WTC11 (cell line): Measurements from ENCODE around the gene CHKA. TPM values are rescaled to one million over a fixed set of nuclear protein-coding genes. Genes with fewer than 3 reads are reported as not detected.

ENCODE experiments used
- ATAC-seq: fragments of 200-7000 bp; cut with Tn5 transposase; 2 replicates; pipeline ENCODE4 v1.10.0; 2021; ENCODE audit warnings: mild to moderate bottlenecking, moderate library complexity
- CTCF ChIA-PET: fragments of 300-600 bp; sonication (Branson Sonifier 250); formaldehyde crosslinking; loops from one replicate; lab custom pipeline; 2021; ENCODE audit warnings: antibody characterized with exemption; lab: Charles Lee
- POLR2A ChIA-PET: fragments of 350-600 bp; sonication (Branson Sonifier 250); formaldehyde crosslinking; loops from one replicate; lab custom pipeline; 2021; ENCODE audit warnings: antibody characterized with exemption; lab: Charles Lee
- DNase-seq: peaks from one replicate; pipeline ENCODE4 v3.0.0; 2021; ENCODE audit warnings: low spot score
- H3K27ac Mint-ChIP-seq: 2 replicates; pipeline ENCODE4 v1.8.0; 2021; ENCODE audit warnings: mixed read lengths
- H3K27me3 Mint-ChIP-seq: 2 replicates; pipeline ENCODE4 v1.8.0; 2021; ENCODE audit warnings: low read depth, mild to moderate bottlenecking, moderate library complexity, mixed read lengths
- H3K36me3 Mint-ChIP-seq: 2 replicates; pipeline ENCODE4 v1.8.0; 2021; ENCODE audit warnings: mixed read lengths
- H3K4me1 Mint-ChIP-seq: 2 replicates; pipeline ENCODE4 v1.8.0; 2022; ENCODE audit warnings: mixed read lengths
- H3K4me3 Mint-ChIP-seq: 2 replicates; pipeline ENCODE4 v1.8.0; 2021; ENCODE audit warnings: mild to moderate bottlenecking, moderate library complexity, mixed read lengths
- H3K9me3 Mint-ChIP-seq: 2 replicates; pipeline ENCODE4 v1.8.0; 2021; ENCODE audit warnings: mixed read lengths
- FOXP4 ChIP-seq: sonication (generic); formaldehyde crosslinking; IDR thresholded peaks from 2 replicates; pipeline ENCODE4 v1.8.0; 2022; ENCODE audit warnings: mild to moderate bottlenecking, missing genetic modification reagents
- GTF2I ChIP-seq: fragments of 250-450 bp; sonication (Bioruptor Pico); conservative IDR thresholded peaks from 2 replicates; pipeline ENCODE4 v1.4.0; 2021; ENCODE audit warnings: mild to moderate bottlenecking
- MLX ChIP-seq: sonication (generic); formaldehyde crosslinking; IDR thresholded peaks from 2 replicates; pipeline ENCODE4 v1.8.1; 2023; ENCODE audit warnings: mild to moderate bottlenecking, missing genetic modification reagents, moderate library complexity
- ZNF219 ChIP-seq: sonication (generic); formaldehyde crosslinking; IDR thresholded peaks from 2 replicates; pipeline ENCODE4 v1.8.0; 2023; ENCODE audit warnings: missing genetic modification reagents, mild to moderate bottlenecking, borderline replicate concordance
- ZNF416 ChIP-seq: fragments of 250-450 bp; sonication (Bioruptor Pico); IDR thresholded peaks from 2 replicates; pipeline ENCODE4 v1.9.0; 2021; ENCODE audit warnings: mild to moderate bottlenecking, inconsistent platforms
- ZNF425 ChIP-seq: fragments of 250-450 bp; sonication (Bioruptor Pico); conservative IDR thresholded peaks from 2 replicates; pipeline ENCODE4 v1.9.0; 2021; ENCODE audit warnings: mild to moderate bottlenecking
- total RNA-seq: library from RNA; stranded (reverse); gene quantifications from 3 replicates; pipeline ENCODE4 v1.2.3, GENCODE V29; 2021
- TF ChIP-seq, protein P1 (sequence below): fragments of 250-450 bp; sonication (Bioruptor Pico); IDR thresholded peaks from 2 replicates; pipeline ENCODE4 v1.9.0; 2021; ENCODE audit warnings: mild to moderate bottlenecking
- TF ChIP-seq, protein P2 (sequence below): sonication (generic); formaldehyde crosslinking; IDR thresholded peaks from 2 replicates; pipeline ENCODE4 v1.8.0; 2023; ENCODE audit warnings: missing genetic modification reagents, mild to moderate bottlenecking, borderline replicate concordance
- TF ChIP-seq, protein P3 (sequence below): sonication (generic); formaldehyde crosslinking; IDR thresholded peaks from 2 replicates; pipeline ENCODE4 v1.8.0; 2022; ENCODE audit warnings: mild to moderate bottlenecking, missing genetic modification reagents

CHKA gene
- total RNA-seq, 1 experiment from 2014 or later: 76.1 TPM

DNA sequence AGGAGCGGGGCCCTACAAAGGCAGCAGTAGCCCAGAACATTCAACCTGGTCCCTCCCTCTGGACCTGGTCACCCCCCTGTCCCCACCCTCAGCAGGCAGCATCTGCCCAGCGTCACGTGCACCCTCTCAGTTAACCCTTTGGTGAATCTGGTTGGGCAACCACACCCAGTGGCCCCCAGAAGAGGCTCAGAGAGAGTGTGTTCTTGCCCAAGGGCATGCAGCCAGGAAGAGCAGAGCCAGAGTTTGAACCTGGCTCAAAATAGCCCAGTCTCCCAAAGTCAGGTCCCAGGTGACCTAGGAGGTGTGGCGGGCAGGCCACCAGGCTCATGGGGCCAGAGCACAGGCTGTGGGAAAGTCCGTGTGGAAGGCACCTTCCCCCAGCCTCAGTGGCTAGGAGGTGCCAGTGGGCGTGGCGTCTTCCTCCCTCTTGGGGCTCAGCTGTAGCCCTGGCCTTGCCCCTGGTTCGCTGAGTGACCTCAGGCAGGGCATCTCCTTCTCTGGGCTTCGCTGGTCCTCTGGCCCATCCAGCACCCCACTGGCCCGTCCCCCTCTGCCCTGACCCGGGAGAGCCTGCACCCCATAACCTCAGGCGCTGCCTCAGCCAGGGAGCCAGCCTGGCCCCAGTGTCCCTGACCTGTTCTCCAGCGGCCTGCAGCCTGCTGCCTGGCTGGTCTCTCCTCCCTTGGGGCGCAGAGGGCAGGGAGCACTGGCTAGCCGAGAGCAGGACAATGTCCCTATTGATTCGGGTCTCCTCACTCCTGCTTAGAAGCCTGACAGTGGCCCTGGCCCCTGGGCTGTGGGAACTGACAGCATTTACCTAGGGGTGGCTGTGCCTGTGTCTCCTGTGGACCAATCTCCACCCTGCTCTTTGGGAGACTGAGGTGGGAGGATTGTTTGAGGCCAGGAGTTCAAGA is 104.0 kb downstream of the CHKA start:
- no peaks in the 10 kb centered on the region for H3K9me3 Mint-ChIP-seq
- POLR2A ChIA-PET: no interaction called here
- DNase-seq (no peak), ATAC-seq (no peak)
- H3K27ac Mint-ChIP-seq: no peak overlapping the region
- TF ChIP-seq, protein P1, sequence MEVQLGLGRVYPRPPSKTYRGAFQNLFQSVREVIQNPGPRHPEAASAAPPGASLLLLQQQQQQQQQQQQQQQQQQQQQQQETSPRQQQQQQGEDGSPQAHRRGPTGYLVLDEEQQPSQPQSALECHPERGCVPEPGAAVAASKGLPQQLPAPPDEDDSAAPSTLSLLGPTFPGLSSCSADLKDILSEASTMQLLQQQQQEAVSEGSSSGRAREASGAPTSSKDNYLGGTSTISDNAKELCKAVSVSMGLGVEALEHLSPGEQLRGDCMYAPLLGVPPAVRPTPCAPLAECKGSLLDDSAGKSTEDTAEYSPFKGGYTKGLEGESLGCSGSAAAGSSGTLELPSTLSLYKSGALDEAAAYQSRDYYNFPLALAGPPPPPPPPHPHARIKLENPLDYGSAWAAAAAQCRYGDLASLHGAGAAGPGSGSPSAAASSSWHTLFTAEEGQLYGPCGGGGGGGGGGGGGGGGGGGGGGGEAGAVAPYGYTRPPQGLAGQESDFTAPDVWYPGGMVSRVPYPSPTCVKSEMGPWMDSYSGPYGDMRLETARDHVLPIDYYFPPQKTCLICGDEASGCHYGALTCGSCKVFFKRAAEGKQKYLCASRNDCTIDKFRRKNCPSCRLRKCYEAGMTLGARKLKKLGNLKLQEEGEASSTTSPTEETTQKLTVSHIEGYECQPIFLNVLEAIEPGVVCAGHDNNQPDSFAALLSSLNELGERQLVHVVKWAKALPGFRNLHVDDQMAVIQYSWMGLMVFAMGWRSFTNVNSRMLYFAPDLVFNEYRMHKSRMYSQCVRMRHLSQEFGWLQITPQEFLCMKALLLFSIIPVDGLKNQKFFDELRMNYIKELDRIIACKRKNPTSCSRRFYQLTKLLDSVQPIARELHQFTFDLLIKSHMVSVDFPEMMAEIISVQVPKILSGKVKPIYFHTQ: no peak
- TF ChIP-seq, protein P2, sequence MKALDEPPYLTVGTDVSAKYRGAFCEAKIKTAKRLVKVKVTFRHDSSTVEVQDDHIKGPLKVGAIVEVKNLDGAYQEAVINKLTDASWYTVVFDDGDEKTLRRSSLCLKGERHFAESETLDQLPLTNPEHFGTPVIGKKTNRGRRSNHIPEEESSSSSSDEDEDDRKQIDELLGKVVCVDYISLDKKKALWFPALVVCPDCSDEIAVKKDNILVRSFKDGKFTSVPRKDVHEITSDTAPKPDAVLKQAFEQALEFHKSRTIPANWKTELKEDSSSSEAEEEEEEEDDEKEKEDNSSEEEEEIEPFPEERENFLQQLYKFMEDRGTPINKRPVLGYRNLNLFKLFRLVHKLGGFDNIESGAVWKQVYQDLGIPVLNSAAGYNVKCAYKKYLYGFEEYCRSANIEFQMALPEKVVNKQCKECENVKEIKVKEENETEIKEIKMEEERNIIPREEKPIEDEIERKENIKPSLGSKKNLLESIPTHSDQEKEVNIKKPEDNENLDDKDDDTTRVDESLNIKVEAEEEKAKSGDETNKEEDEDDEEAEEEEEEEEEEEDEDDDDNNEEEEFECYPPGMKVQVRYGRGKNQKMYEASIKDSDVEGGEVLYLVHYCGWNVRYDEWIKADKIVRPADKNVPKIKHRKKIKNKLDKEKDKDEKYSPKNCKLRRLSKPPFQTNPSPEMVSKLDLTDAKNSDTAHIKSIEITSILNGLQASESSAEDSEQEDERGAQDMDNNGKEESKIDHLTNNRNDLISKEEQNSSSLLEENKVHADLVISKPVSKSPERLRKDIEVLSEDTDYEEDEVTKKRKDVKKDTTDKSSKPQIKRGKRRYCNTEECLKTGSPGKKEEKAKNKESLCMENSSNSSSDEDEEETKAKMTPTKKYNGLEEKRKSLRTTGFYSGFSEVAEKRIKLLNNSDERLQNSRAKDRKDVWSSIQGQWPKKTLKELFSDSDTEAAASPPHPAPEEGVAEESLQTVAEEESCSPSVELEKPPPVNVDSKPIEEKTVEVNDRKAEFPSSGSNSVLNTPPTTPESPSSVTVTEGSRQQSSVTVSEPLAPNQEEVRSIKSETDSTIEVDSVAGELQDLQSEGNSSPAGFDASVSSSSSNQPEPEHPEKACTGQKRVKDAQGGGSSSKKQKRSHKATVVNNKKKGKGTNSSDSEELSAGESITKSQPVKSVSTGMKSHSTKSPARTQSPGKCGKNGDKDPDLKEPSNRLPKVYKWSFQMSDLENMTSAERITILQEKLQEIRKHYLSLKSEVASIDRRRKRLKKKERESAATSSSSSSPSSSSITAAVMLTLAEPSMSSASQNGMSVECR: no peak
- TF ChIP-seq, protein P3, sequence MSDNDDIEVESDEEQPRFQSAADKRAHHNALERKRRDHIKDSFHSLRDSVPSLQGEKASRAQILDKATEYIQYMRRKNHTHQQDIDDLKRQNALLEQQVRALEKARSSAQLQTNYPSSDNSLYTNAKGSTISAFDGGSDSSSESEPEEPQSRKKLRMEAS (CRISPR knock-in tag): no peak
- no peaks in the 10 kb centered on the region for H3K36me3 Mint-ChIP-seq
- no peaks in the 10 kb centered on the region for H3K27me3 Mint-ChIP-seq
- H3K4me3 Mint-ChIP-seq: no peak overlapping the region
- H3K4me1 Mint-ChIP-seq: peaks cover 8% of the 10 kb centered on the region
- CTCF ChIA-PET: interaction anchor here (0.6 kb wide), 1 partner anchor 73 kb away, joined by 3 read pairs; no protein-coding TSS in a partner anchor

DNA sequence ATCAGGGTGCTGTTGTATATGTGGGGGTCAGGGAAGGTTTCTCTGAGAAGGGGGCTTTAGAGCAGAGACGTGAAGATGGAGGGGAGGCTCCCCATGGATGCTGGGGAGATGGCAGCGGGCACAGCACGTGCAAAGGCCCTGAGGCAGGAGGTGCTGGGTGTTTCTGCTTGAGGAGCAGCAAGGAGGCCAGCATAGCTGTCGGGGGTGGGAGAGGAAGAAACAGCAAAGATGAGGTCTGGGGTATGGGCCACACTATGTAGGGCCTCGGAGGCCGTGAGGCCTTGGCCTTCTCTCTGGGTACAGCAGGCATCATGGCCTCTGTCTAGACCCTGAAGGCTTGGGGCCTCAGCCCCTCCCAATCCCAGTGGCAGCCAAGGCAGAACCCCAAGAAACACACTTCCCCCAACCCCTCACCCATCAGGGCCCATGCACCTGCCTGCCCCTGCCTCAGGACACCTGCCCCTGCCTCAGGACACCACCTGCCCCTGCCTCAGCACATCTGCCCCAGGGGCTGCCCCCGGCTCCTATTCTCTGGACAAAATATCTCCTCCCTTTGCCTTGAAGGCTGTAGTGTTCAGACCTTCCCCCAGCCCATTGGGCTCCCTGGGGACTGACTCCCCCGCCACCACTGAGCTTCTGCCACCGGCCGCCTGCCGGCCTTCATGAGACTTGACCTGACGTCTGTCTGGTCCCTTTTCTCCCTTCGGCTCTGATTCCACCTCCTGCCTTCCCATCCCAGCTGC is 104.9 kb downstream of the CHKA start:
- TF ChIP-seq ZNF219 (CRISPR knock-in tag) (no peak), GTF2I (CRISPR knock-in tag) (0 out of 2 replicates have a peak, but pooled peaks have one; percentile 26)
- no peaks in the 10 kb centered on the region for H3K36me3 Mint-ChIP-seq
- no peak overlapping the region for H3K4me3 Mint-ChIP-seq
- no peak overlapping the region for H3K27ac Mint-ChIP-seq
- ATAC-seq: no peak
- POLR2A ChIA-PET: no interaction called here
- DNase-seq: no peak
- no peaks in the 10 kb centered on the region for H3K27me3 Mint-ChIP-seq
- CTCF ChIA-PET: interaction anchor here (0.6 kb wide), 1 partner anchor 73 kb away, joined by 3 read pairs; no protein-coding TSS in a partner anchor
- H3K9me3 Mint-ChIP-seq: no peaks in the 10 kb centered on the region
- peaks cover 8% of the 10 kb centered on the region for H3K4me1 Mint-ChIP-seq

- ChIA-PET CTCF (no interaction called here), POLR2A (no interaction called here)
- ATAC-seq (no peak), DNase-seq (no peak)
- no peaks in the 10 kb centered on the region for H3K27me3 Mint-ChIP-seq
- no peak for TF ChIP-seq ZNF416
- TF ChIP-seq MLX (CRISPR knock-in tag): no peak
- no peak for TF ChIP-seq ZNF425 (CRISPR knock-in tag)
- TF ChIP-seq FOXP4 (CRISPR knock-in tag): no peak
- no peaks in the 10 kb centered on the region for H3K9me3 Mint-ChIP-seq
- H3K4me1 Mint-ChIP-seq: peaks cover 8% of the 10 kb centered on the region
- no peak overlapping the region for H3K4me3 Mint-ChIP-seq
- H3K27ac Mint-ChIP-seq: no peak overlapping the region
- no peaks in the 10 kb centered on the region for H3K36me3 Mint-ChIP-seq
These were observed 105.7 kb downstream of the CHKA start for GRCh38 chr11:68015467-68015866.
